HG03066 (cell line): ENCODE measurements around the gene PRIM2.
"Not testable (repeated sequence)": the region's sequence is repeated elsewhere in the genome, so short reads cannot be mapped to it uniquely, and the experiment has no call there.

Source experiments
- ATAC-seq: cut with Tn5 transposase; IDR thresholded peaks from one replicate; pipeline ENCODE4 v1.9.1; 2021; ENCODE audit warnings: low read depth; ENCODE audit not compliant: unreplicated experiment

Gene PRIM2

DNA sequence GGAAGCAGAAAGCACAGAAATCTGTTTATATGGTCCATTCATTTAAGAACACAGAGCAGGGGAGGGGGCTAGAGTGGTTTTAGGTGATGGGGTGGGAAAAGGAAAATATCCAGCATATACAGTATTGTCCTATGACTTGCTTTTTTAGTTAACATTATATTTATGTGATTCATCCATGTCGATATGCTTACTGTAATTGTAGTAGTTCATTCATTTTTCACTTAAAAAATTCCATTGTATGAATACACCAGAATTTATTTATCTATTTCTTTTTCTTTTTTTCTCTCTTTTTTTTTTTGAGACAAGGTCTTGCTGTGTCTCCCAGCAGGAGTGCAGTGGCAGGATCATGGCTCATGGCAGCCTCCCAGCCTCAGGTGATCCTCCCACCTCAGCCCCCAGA is 9.6 kb upstream of the PRIM2 start:
- no peak for ATAC-seq

DNA sequence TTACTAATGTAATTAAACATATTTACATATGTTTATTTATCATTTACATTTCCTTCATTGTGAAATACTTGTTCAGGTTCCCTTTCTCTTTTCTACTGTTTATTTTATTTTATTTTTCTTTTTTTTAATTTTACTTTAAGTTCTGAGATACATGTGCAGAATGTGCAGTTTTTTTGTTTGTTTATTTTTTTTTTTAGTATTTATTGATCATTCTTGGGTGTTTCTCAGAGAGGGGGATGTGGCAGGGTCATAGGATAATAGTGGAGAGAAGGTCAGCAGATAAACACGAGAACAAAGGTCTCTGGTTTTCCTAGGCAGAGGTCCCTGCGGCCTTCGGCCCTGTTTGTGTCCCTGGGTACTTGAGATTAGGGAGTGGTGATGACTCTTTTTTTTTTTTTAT is 8.7 kb upstream of the PRIM2 start:
- not testable (repeated sequence) for ATAC-seq

DNA sequence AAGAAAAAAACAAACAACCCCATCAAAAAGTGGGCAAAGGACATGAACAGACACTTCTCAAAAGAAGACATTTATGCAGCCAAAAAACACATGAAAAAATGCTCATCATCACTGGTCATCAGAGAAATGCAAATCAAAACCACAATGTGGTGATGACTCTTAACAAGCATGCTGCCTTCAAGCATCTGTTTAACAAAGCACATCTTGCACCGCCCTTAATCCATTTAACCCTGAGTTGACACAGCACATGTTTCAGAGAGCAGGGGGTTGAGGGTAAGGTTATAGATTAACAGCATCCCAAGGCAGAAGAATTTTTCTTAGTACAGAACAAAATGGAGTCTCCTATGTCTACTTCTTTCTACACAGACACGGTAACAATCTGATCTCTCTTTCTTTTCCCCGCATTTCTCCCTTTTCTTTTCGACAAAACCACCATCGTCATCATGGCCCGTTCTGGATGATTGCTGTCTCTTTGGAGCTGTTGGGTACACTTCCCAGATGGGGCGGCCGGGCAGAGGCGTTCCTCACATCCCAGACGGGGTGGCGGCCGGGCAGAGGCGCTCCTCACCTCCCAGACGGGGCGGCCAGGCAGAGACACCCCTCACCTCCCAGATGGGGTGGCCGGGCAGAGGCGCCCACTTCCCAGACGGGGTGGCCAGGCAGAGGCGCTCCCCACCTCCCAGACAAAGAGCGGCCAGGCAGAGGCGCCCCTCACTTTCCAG is 7.2 kb upstream of the PRIM2 start:
- not testable (repeated sequence) for ATAC-seq

DNA sequence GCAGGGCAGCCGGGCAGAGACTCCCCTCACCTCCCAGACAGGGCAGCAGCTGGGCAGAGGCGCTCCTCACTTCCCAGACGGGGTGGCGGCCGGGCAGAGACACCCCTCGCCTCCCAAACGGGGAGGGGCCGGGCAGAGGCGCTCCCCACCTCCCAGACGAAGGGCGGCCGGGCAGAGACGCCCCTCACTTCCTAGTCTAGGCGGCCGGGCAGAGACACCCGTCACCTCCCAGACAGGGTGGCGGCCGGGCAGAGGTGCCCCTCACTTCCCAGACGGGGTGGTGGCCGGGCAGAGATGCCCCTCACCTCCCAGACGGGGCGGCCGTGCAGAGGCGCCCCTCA is 6.6 kb upstream of the PRIM2 start:
- ATAC-seq: no peak

DNA sequence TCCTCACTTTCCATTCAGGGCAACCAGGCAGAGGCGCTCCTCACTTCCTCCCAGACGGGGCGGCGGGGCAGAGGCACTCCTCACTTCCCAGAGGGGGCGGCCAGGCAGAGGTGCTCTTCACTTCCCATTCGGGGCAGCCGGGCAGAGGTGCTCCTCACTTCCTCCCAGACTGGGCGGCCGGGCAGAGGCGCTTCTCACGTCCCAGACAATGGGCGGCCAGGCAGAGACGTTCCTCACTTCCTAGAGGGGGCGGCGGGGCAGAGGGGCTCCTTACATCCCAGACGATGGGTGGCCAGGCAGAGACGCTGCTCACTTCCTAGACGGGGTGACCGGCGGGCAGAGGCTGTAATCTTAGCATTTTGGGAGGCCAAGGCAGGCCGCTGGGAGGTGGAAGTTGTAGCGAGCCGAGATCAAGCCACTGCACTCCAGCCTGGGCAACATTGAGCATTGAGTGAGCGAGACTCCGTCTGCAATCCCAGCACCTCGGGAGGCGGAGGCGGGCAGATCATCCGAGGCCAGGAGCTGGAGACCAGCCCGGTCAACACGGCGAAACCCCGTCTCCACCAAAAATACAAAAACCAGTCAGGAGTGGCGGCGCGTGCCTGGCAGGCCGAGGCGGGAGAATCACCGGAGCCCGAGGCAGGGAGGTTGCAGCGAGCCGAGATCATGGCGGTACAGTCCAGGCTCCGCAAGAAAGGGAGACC is 6.0 kb upstream of the PRIM2 start:
- ATAC-seq: not testable (repeated sequence)

DNA sequence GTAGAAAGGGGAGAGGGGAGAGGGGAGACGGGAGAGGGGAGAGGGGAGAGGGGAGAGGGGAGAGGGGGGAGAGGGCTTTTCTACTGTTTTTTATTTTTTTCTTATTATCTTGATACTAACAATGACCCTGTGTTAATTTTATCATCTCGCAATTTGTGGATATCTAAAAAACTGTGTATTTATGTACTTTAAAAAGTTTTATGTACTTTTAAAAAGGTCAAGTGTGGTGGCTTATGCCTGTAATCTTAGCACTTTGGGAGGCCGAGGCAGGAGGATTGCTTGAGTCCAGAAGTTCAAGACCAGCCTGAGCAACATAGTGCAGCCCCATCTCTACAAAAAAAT is 5.5 kb upstream of the PRIM2 start:
- ATAC-seq: no peak

DNA sequence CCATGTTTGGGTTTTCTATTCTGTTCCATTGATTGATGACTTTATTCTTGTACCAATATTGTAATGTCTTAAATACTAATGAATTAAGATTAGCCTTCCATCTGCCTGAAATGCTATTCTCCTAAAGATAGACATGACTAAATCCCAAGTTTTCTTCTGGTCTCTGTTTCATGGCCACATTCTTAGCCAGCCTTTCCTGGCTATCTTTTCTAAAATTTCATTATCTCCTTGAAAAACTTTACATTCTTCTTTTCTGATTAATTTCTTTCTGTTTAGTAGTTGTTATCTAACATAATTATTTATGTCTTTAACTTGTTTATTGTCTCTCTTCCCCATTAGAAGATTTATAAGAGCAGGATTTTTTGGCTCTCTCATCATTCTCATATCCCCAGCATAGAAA is 4.4 kb upstream of the PRIM2 start:
- ATAC-seq: no peak

DNA sequence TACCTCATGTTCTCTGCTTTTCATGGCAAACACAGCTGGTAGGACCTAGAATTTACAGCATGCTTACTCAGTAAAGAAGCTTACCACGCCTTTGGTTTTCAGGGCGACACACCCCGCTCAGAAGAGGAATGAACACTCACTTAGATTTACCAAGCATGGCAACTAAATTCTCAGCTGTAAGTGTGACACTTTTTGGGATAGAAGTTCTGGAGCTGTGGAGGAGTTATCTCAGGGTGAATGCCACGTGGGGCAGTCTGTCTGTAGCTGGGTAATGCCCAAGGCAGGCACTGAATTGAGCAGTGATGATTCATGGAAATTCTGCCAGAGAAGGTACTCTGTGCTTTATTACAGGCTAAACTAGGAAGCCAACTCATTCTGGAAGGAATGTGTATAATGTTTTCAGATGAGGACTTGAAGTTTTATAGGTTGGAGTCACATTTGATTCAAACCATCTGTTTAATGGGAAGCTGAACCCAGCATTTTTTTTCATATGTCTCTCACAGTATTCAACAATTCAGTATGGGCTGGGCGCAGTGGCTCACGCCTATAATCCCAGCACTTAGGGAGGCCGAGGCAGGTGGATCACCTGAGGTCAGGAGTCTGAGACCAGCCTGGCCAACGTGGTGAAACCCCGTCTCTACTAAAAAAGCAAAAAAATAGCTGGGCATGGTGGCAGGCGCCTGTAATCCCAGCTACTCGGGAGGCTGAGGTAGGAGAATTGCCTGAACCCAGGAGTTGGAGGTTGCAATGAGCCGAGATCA is 3.5 kb upstream of the PRIM2 start:
- no peak for ATAC-seq

DNA sequence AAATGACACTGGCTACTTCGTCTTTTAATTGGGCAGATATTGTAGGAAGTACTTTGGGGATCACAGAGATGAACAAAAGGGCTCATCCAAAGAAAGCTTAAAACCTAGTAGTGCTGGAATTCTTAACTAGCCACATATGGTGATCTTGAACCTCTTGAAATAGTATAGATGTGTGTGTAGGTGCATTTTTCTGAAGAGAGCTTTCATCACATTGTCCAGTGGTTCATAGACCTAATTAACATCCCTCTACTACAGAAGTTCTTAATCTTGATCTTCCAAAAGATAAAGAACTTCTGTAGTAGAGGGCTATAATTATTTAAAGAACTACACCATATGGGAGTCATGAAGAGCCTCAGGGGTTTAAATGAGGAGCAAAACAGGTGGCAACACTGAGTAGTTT is 2.3 kb upstream of the PRIM2 start:
- no peak for ATAC-seq

DNA sequence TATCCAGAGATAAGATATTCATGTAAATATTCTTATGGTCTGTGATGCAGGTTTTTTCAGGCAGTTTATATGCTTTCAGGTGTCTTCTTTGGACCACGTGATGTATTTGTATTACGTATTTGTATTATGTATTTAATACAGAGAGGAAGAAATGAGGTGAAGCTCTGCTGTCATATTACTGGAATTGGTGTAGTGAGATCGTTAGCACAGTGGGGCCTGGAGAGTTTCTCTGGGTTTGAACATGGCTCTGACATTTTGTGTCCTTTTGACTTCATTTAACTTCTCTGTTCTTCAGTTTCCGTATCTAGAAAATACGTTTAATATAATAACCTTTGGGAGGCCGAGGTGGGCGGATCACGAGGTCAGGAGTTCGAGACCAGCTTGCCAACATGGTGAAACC is 1.6 kb upstream of the PRIM2 start:
- no peak for ATAC-seq

DNA sequence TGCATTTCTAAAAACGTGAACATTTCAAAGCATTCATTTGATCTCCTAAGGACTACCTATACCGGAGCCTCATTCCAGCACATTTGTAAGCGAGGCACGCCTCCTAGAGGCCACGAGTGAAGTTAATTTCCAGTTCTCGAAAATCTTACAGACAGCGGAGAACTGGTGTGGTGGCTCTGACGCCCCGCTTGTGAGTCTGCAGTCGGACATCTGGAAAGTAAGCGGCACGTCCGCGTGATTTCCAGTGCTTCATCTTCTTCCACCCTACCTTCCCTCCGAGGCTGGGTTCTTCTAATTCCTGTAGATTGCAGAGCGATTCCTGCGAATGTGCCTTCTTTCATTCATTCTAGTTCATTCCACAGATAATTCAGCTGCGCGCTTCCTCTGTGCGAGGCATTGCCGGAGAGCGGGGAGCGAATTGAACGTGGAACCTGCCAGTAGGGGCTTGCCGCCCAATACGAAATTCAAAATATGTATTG is 810 bp upstream of the PRIM2 start:
- peak; percentile 81 for ATAC-seq

DNA sequence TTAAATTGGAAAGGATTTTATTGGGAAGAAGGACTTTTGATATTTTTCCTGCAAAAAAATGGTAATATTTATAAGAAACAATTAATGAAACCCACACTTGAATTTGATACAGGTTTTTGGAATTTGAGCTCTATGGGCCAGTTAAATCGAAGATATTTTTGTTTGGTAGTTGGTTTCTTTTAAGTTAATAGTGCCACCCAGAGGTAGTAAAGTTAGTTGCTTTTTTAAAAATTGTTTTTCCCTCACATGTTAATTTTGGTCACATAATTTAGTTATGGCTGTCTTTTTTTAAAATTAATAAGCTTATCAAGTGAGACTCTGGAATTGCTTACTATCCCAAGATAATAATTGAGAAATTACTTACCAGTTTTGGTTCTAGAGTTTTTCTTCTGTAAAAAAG is 7.1 kb downstream of the PRIM2 start:
- ATAC-seq: no peak

DNA sequence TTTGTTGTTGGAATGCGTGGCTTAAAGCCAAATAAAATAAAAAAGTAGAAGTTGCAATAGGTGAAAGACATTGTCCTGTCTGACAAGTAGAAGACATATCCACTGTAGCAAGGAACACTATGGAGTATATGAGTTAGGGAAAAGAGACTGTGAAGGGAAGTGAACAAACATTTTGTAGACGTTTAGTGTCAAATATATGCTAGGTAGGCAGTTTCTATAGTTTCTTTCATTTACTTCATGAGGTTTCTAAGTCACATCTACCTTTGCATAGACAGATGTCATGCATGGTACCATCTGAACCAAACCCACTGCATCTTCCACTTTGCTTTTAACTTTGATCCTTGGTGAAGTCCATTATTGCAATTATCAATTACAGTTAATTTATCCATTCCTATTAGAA is 9.9 kb downstream of the PRIM2 start:
- no peak for ATAC-seq

DNA sequence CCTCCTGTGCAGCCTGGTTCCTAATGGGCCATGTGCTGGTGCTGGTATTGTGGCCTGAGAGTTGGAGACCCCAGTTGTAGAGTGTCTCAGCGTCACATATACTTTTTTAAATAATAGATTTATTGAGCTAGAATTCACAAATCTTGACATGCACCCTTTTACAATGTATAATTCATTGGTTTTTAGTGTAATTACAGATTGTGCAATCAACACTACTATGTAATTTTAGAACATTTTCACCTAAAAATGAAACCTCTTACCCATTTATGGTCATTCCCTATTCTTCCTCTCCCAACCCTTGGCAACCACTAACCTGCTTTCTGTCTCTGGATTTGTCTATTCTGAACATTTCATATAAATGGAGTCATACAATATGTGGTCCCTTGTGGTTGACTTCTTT is 10.6 kb downstream of the PRIM2 start:
- no peak for ATAC-seq

DNA sequence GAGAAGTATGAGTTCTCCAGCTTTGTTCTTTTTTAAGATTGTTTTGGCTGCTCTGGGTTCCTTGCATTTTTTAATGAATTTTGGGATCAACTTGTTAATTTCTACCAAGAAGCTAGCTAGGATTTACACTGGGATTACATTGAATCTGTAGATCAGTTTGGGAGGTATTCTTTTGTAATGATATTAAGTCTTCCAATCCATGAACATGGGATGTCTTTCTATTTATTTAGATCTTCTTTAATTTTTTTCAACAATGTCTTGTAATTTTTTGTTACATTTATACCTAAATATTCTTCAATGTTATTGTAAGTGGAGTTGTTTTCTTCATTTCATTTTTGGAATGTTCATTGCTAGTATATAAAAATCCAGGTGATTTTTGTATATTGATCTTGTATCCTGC is 12.5 kb downstream of the PRIM2 start:
- no peak for ATAC-seq

DNA sequence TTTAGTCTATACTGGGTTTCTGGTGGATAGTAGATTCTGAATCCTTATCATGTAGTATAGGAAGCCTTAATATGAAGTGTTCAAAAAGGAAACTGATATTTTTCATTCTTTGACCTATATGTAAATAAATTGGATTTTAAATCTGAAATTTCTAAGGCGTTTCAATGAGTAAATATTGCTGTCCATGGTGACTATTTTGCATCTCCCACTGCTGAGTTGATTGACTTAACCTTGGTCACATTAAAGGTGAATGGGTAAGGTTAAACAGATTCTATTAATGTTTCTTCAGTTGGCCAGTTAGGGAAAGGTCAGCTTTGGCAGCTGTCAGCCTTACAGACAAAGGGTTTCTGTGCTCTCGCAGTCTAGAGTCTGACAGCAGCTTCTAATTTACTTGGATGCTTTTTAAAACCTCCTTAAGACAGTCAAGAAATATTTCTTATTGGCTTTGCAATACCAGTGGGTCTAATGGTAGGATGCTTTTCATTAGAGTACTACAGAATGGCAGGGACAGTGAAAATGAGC is 24.8 kb downstream of the PRIM2 start:
- no peak for ATAC-seq

DNA sequence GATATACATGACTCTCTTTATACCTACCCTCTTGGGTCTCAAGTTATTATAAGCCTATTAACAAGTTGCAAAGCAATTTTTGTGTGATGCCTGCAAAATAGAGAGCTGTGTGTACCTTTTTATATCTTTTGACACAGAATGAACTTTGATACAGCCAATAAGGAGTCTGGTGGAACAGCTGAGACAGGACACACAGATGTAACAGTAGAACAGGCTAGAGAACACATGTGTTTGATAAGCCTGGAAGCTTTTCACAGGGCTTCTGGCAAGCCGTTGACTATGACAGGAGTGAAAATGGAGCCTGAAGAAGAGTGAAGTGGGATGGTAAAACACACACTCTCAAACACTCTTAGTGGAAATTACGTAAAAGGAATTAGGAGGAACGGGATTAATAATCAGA is 25.9 kb downstream of the PRIM2 start:
- ATAC-seq: not testable (repeated sequence)

DNA sequence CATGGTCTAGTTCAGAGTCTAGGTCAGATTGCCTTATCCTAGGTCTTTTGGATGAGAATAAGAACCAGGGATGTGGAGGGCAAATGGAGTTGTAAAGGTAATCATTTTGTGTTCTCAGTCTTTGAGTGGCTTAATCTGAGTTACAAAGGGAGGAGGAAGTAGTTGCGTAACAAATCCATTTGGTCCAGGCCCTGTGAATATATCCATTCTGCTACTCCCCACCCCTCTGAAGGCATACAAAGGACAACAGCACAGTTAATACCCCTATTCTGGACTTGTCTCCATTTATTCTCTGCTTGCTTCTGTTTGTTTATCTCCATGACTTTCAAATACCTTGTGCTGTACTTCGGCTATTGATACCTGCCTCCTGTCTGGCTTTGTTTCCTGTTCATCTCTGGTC is 29.3 kb downstream of the PRIM2 start:
- ATAC-seq: not testable (repeated sequence)

DNA sequence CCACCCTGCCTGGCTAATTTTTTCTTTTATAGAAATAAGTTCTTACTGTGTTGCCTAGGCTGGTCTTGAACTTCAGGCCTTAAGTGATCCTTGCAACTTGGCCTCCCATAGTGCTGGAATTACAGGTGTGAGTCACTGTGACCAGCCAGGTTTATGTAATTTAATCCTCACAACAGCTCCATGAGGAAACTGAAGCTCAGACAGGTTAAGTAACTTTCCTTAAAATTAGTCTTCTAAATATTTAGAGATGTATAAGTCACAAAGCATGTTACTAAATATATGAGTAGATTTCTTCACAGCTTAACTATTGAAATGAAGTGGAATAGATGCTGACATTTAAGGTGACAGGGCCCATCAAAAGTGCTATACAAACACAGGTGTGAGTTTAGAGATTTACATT is 30.2 kb downstream of the PRIM2 start:
- not testable (repeated sequence) for ATAC-seq

DNA sequence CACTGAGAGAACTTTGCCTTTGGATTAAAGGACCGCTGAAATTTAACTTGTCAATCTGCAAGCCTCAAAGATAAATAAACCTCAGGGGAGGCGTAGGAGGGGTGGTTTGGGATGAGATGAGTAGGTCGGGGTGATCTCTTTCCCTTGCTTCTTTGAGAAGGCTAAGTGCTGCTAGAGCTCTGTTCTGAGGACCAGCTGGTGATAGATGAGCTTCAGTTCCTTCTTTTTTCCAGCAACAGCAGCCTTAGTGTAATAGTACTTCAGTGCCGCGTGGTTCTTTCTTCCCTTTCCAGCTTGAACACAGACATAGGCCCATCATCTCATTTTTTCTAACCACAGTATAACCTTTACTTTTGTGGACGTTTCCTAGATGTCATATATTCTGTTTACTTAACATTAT is 33.0 kb downstream of the PRIM2 start:
- not testable (repeated sequence) for ATAC-seq

DNA sequence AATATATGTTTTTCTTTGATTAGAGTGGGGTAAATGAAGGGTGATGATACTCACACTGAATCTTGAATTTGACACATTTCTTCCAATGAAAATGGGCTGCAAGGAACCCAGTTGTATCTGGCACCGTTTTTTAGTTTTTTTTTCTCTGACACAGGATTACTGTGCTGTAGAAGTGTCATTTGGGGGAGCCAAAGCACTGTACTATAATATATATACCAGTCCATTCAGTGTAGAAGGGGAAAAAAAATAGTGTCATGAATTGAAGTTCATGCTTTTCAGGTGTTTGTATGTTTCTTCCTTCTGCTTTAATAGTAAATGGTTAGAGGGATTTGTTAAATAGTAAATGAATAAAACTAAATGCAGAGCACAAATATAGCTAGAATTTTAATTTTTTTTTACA is 35.2 kb downstream of the PRIM2 start:
- ATAC-seq: not testable (repeated sequence)
